Amygdala (tissue), 56 donors: ENCODE data around the gene PATJ.
"Not testable (repeated sequence)": the region's sequence is repeated elsewhere in the genome, so short reads cannot be mapped to it uniquely, and the experiment has no call there.

Source experiments
- DNase-seq, 56 donors: peaks; one replicate each; lab custom pipeline; 2025; lab: John Stamatoyannopoulos, UW

The PATJ gene

GRCh38 chr1:61746813-61747212 is 4.5 kb downstream of the PATJ start:
- no peak for DNase-seq

- DNase-seq, result no peak
Observed at GRCh38 chr1:61748566-61748965, 6.3 kb downstream of the PATJ start.

- DNase-seq, result no peak
Observed at GRCh38 chr1:61749574-61749973, 7.3 kb downstream of the PATJ start.

- DNase-seq, result no peak
Observed at GRCh38 chr1:61752921-61753389, 10.7 kb downstream of the PATJ start.

- no peak for DNase-seq
Observed at GRCh38 chr1:61753998-61754508, 11.8 kb downstream of the PATJ start.

- DNase-seq, result no peak
Observed at GRCh38 chr1:61754545-61754944, 12.3 kb downstream of the PATJ start.

GRCh38 chr1:61756773-61757172 is 14.5 kb downstream of the PATJ start:
- DNase-seq, result no peak

- DNase-seq, result no peak
Observed at GRCh38 chr1:61757950-61758349, 15.7 kb downstream of the PATJ start.

- DNase-seq, result no peak
Observed at GRCh38 chr1:61770131-61770530, 27.9 kb downstream of the PATJ start.

GRCh38 chr1:61776091-61776490 is 33.8 kb downstream of the PATJ start:
- DNase-seq, result no peak

GRCh38 chr1:61779231-61779630 is 37.0 kb downstream of the PATJ start:
- DNase-seq, result no peak

GRCh38 chr1:61781151-61781550 is 38.9 kb downstream of the PATJ start:
- no peak for DNase-seq

- DNase-seq, result no peak
Observed at GRCh38 chr1:61782771-61783170, 40.5 kb downstream of the PATJ start.

GRCh38 chr1:61784726-61785125 is 42.4 kb downstream of the PATJ start:
- DNase-seq, result no peak

GRCh38 chr1:61790837-61791236 is 48.6 kb downstream of the PATJ start:
- no peak for DNase-seq

GRCh38 chr1:61797045-61797755 is 54.9 kb downstream of the PATJ start:
- DNase-seq, result no peak

GRCh38 chr1:61801047-61801446 is 58.8 kb downstream of the PATJ start:
- not testable (repeated sequence) for DNase-seq

- no peak for DNase-seq
Observed at GRCh38 chr1:61807606-61808140, 65.4 kb downstream of the PATJ start.

GRCh38 chr1:61808321-61808720 is 66.0 kb downstream of the PATJ start:
- no peak for DNase-seq

GRCh38 chr1:61808968-61809367 is 66.7 kb downstream of the PATJ start:
- no peak for DNase-seq

- DNase-seq, result no peak
Observed at GRCh38 chr1:61812916-61813315, 70.6 kb downstream of the PATJ start.

GRCh38 chr1:61816191-61816590 is 73.9 kb downstream of the PATJ start:
- DNase-seq, result no peak
